Esophagus muscularis mucosa (tissue), 4 donors: Measurements from ENCODE around the gene NGEF.

Source experiments
- CTCF ChIP-seq, 3 experiments: fragments of 200-600 bp in 2 of 3; fragments of 450-650 bp in 1 of 3; sonication (generic) in 2 of 3; IDR thresholded peaks; one replicate each; pipeline ENCODE4 v1.5.1; 2017 to 2019; ENCODE audit warnings: antibody characterized with exemption in 3 of 3, mild to moderate bottlenecking in 2 of 3, moderate library complexity in 1 of 3
- EP300 ChIP-seq: sonication (generic); formaldehyde crosslinking; IDR thresholded peaks from one replicate; pipeline ENCODE4 v1.6.1; 2017; ENCODE audit warnings: antibody characterized with exemption
- POLR2A ChIP-seq: fragments of 450-650 bp; IDR thresholded peaks from one replicate; pipeline ENCODE4 v1.6.1; 2017; ENCODE audit warnings: antibody characterized with exemption, moderate library complexity, mild to moderate bottlenecking, low read depth

- TF ChIP-seq EP300: no peak
- no peak for TF ChIP-seq CTCF (IDR thresholded peaks at IDR 0.05)
- TF ChIP-seq POLR2A: no peak
These were observed 84.3 kb downstream of the NGEF start for GRCh38 chr2:232928551-232929302.
